ENCODE data around the gene RNASE7.
A peak's percentile ranks its signal among the peaks of the same experiment; 100 is the strongest.

Gene RNASE7

DNA sequence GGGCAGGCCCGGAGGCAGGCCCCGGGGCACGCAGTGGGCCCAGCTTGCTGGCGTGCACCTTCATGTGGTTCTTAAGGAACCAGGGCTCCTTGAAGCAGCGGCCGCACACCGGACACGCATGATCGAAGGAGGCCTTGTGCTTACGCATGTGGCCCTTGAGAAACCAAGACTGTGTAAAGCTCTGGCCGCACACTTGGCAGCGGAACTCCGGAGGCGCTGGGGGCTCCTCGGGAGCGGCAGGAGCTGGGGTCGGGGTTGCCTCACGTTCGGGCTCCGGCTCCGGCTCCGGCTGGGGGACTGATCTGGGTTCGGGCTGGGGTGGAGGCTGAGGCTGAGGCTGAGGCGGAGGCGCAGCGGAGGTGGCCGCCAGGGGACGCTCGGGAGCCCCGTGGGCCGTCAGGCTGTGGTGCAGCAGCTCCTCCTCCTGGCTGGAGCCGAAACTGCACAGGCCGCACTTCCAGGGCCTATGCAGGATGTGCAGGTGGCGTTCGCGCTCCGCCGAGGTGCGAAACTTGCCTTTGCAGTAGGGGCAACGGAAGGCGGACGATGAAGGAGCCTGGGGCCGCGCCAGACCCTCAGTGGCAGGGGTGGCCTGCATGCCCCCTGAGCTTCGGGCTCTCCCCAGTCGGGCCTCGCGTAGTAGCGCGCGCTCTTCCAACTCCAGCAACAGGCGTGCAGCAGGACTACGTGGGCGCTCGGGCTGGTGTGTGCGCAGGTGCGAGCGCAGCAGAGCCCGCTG, 50.3 kb downstream of the RNASE7 start:
- in situ Hi-C loops (cut with HindIII; ENCODE audit: low pct_ligation_motif_present, low pct_unique_long_range_greater_than_20kb, low sequenced_read_pairs) = no loop called here
- DNase-seq = peak; percentile 74

DNA sequence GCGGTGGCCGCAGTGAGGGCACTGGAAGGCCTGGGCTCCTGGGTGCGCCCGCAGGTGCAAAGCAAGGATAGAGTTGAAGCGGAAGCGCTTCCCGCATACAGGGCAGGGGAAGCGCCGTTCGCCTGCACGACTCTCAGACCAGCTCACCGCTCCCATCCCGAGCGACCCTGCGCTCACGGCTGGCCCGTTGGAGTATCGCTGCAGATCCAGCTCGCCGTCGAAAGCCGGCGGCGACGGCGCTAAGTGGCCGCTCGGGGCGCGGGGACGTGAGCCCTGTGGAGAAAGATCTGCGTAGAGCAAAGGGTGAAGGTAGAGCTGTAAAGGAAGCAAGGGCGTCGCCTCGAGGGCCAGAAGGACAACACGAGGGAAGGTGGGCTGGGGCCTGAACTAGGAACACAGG, 50.9 kb downstream of the RNASE7 start:
- DNase-seq = no peak
- in situ Hi-C loops (cut with HindIII; ENCODE audit: low pct_ligation_motif_present, low pct_unique_long_range_greater_than_20kb, low sequenced_read_pairs) = no loop called here

All from ACHN (cell line).